OCI-LY7 (cell line): ENCODE measurements around the gene STK32C. TPM values are rescaled to one million over a fixed set of nuclear protein-coding genes. Genes with fewer than 3 reads are reported as not detected.

Source experiments
- BruUV-seq: library from RNA; stranded (reverse); fragments of 400-500 nt; replicated peaks from 2 replicates; lab custom pipeline; 2021; lab: Mats Ljungman, UMichigan
- CTCF ChIA-PET: fragments of 300-600 bp; sonication (Branson Sonifier 250); formaldehyde crosslinking; loops from one replicate; lab custom pipeline; 2022; ENCODE audit warnings: antibody characterized with exemption; ENCODE audit not compliant: unreplicated experiment; lab: Charles Lee
- POLR2A ChIA-PET: fragments of 300-600 bp; sonication (Branson Sonifier 250); formaldehyde crosslinking; loops from one replicate; lab custom pipeline; 2022; ENCODE audit warnings: antibody characterized with exemption; lab: Charles Lee
- DNase-seq: peaks from one replicate; pipeline ENCODE4 v3.0.0-alpha.2; 2015; ENCODE audit warnings: low spot score
- H2AFZ ChIP-seq: fragments of 200-600 bp; sonication (generic), shearing (Covaris generic); 2 replicates; pipeline ENCODE4 v1.6.1; 2014; ENCODE audit warnings: mild to moderate bottlenecking, antibody characterized with exemption, low read length, moderate library complexity
- H3K27ac ChIP-seq: fragments of 200-600 bp; sonication (generic); 2 replicates; pipeline ENCODE4 v1.5.1; 2014; ENCODE audit warnings: mixed run types, low read depth, mild to moderate bottlenecking, moderate library complexity, low read length, inconsistent platforms; ENCODE audit not compliant: poor library complexity, severe bottlenecking
- H3K36me3 ChIP-seq: fragments of 200-600 bp; sonication (generic); 2 replicates; pipeline ENCODE4 v1.6.1; 2014; ENCODE audit warnings: mild to moderate bottlenecking, antibody characterized with exemption, low read length, moderate library complexity, mixed read lengths; ENCODE audit not compliant: insufficient read depth
- H3K4me1 ChIP-seq: fragments of 200-600 bp; sonication (generic); 2 replicates; pipeline ENCODE4 v1.5.1; 2014; ENCODE audit warnings: mild to moderate bottlenecking, low read length; ENCODE audit not compliant: insufficient read depth, poor library complexity, severe bottlenecking
- H3K4me2 ChIP-seq: fragments of 200-600 bp; sonication (generic); 2 replicates; pipeline ENCODE4 v1.6.1; 2014; ENCODE audit warnings: mild to moderate bottlenecking, low read length
- H3K4me3 ChIP-seq: fragments of 200-600 bp; sonication (generic); 2 replicates; pipeline ENCODE4 v1.5.1; 2014; ENCODE audit warnings: mild to moderate bottlenecking, low read depth, low read length; ENCODE audit not compliant: poor library complexity, severe bottlenecking
- H3K79me2 ChIP-seq: fragments of 200-600 bp; sonication (generic); 2 replicates; pipeline ENCODE4 v1.6.1; 2016; ENCODE audit warnings: low read depth, mild to moderate bottlenecking, low read length, moderate library complexity, mixed read lengths; ENCODE audit not compliant: insufficient read depth
- H3K9me2 ChIP-seq: fragments of 200-600 bp; sonication (generic); 2 replicates; pipeline ENCODE4 v1.6.1; 2016; ENCODE audit warnings: mild to moderate bottlenecking, low read length, mixed read lengths; ENCODE audit not compliant: insufficient read depth
- H3K9me3 ChIP-seq: fragments of 200-600 bp; sonication (generic); 2 replicates; pipeline ENCODE4 v1.6.1; 2014; ENCODE audit warnings: mild to moderate bottlenecking, mixed run types, low read length, mixed read lengths
- H4K20me1 ChIP-seq: fragments of 200-600 bp; sonication (generic); 2 replicates; pipeline ENCODE4 v1.6.1; 2014; ENCODE audit warnings: mild to moderate bottlenecking, antibody characterized with exemption, low read length, moderate library complexity, mixed read lengths; ENCODE audit not compliant: insufficient read depth
- EZH2phosphoT487 ChIP-seq: fragments of 200-600 bp; sonication (generic); IDR thresholded peaks from 2 replicates; pipeline ENCODE4 v1.6.1; 2018; ENCODE audit warnings: low read depth, borderline replicate concordance, mild to moderate bottlenecking, mixed run types, antibody characterized with exemption, low read length, moderate library complexity, mixed read lengths
- intact Hi-C: fragments of 100-400 bp; cut with micrococcal nuclease; formaldehyde crosslinking; loops from one replicate; pipeline ENCODE4 v1.10.0; 2022; ENCODE audit not compliant: unreplicated experiment
- total RNA-seq, 2 experiments: library from RNA; depleted of rRNA in 1 of 2; stranded (reverse); fragments of >200 nt in 1 of 2; shearing (Covaris generic) in 1 of 2; gene quantifications; 2 replicates each; pipeline ENCODE4 v1.2.3, GENCODE V29; 2014 to 2022
- TF ChIP-seq, protein P1 (sequence below): fragments of 200-600 bp; sonication (generic); conservative IDR thresholded peaks from 2 replicates; pipeline ENCODE4 v1.5.1; 2014; ENCODE audit warnings: mild to moderate bottlenecking, antibody characterized with exemption, low read length, moderate library complexity, mixed read lengths

STK32C gene
- total RNA-seq, 2 experiments from 2014 or later: 13.1 to 30.4 TPM

DNA sequence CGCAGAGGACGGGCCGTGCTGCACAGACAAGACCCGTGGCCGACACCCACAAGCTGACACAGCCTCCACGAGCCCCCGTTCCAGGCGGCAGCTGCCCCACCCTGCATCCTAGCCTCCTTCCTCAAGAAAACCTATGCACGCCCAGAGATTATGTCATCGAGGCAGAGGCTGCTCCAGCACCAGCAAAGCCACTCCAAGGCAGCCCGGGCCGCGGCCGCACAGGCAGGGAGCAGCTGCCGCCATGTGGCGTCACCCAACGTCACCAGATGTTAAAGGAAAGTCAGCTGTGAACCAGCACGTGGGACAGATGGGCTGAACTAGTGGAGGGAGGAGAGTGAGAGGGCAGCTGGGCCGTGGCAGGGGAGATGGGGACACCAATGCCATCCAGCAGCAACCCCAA is 59.8 kb downstream of the STK32C start:
- Histone ChIP-seq H3K9me2 (no peaks in the 10 kb centered on the region), H3K79me2 (no peaks in the 10 kb centered on the region), H3K4me3 (no peak overlapping the region), H3K36me3 (no peaks in the 10 kb centered on the region), H3K9me3 (no peaks in the 10 kb centered on the region), H2AFZ (no peak overlapping the region), H4K20me1 (no peaks in the 10 kb centered on the region), H3K4me2 (no peak overlapping the region), H3K27ac (no peak overlapping the region), H3K4me1 (no peaks in the 10 kb centered on the region)
- no TSS peak for BruUV-seq
- DNase-seq: no peak
- intact Hi-C loops: no loop called here
- TF ChIP-seq, protein P1, sequence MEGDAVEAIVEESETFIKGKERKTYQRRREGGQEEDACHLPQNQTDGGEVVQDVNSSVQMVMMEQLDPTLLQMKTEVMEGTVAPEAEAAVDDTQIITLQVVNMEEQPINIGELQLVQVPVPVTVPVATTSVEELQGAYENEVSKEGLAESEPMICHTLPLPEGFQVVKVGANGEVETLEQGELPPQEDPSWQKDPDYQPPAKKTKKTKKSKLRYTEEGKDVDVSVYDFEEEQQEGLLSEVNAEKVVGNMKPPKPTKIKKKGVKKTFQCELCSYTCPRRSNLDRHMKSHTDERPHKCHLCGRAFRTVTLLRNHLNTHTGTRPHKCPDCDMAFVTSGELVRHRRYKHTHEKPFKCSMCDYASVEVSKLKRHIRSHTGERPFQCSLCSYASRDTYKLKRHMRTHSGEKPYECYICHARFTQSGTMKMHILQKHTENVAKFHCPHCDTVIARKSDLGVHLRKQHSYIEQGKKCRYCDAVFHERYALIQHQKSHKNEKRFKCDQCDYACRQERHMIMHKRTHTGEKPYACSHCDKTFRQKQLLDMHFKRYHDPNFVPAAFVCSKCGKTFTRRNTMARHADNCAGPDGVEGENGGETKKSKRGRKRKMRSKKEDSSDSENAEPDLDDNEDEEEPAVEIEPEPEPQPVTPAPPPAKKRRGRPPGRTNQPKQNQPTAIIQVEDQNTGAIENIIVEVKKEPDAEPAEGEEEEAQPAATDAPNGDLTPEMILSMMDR: no peak
- no peak for TF ChIP-seq EZH2phosphoT487
- ChIA-PET CTCF (no interaction called here), POLR2A (no interaction called here)

DNA sequence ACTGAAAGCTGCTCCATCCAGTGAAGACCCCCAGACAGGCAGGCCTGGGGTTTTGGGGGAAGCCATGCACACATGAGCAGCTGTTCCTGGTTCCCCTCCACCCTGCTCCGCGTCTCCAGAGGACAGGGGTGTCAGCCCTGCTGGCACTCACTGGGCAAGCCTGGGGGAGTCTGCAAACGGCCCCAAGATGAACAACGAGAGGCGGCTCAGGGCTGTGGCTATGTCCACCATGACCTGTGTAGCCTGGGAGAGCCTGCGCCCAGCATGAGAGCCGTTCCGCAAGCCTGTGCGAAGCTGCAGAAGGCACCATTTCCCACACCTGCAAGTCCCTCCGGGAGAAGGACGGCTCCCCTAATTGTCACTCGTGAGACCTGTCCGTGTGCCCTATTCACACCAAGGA is 61.5 kb downstream of the STK32C start:
- Histone ChIP-seq H3K4me3 (no peak overlapping the region), H3K36me3 (no peaks in the 10 kb centered on the region), H3K27ac (no peak overlapping the region), H3K4me2 (no peak overlapping the region), H2AFZ (no peak overlapping the region), H3K79me2 (no peaks in the 10 kb centered on the region), H3K4me1 (no peaks in the 10 kb centered on the region), H3K9me3 (no peaks in the 10 kb centered on the region), H3K9me2 (no peaks in the 10 kb centered on the region), H4K20me1 (no peaks in the 10 kb centered on the region)
- no peak for TF ChIP-seq EZH2phosphoT487
- TF ChIP-seq, protein P1: no peak
- intact Hi-C loops: no loop called here
- ChIA-PET CTCF (no interaction called here), POLR2A (interaction anchor here (1.6 kb wide), 1 partner anchor 93 kb away, joined by 3 read pairs; no protein-coding TSS in a partner anchor)
- no peak for DNase-seq
- BruUV-seq: no TSS peak

DNA sequence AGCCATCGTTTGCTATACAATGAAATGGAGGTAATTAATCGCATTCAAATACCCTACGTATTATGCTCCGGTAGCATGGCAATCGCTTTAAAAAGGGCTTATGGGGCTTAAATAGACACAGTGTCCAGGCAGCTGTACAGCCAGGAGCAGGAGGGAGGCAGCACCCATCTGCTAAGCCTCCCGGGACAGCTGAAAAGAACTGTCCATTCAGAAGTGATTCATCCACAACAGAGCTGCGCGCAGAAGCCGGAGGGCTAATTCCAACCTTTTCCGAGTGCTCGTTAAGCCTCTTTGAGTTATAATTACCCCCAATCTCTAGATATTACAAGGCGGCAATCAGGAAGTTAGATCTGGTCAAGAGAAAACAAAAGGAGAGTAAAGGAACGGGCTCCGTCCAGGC is 62.7 kb downstream of the STK32C start:
- Histone ChIP-seq H3K4me2 (no peak overlapping the region), H3K27ac (no peak overlapping the region), H3K4me3 (no peak overlapping the region), H4K20me1 (no peaks in the 10 kb centered on the region), H3K36me3 (no peaks in the 10 kb centered on the region), H3K4me1 (no peaks in the 10 kb centered on the region), H3K9me2 (no peaks in the 10 kb centered on the region), H3K9me3 (no peaks in the 10 kb centered on the region), H2AFZ (no peak overlapping the region), H3K79me2 (no peaks in the 10 kb centered on the region)
- TF ChIP-seq, protein P1: no peak
- TF ChIP-seq EZH2phosphoT487: no peak
- ChIA-PET POLR2A (interaction anchor here (1.6 kb wide), 1 partner anchor 92 kb away, joined by 3 read pairs; no protein-coding TSS in a partner anchor), CTCF (no interaction called here)
- intact Hi-C loops: no loop called here
- no TSS peak for BruUV-seq
- no peak for DNase-seq
